HFFc6 (cell line): ENCODE measurements around the gene HOXD9. TPM values are rescaled to one million over a fixed set of nuclear protein-coding genes. Genes with fewer than 3 reads are reported as not detected.

ENCODE experiments used
- DNase-seq: peaks from one replicate; pipeline ENCODE4 v3.0.0-alpha.2; 2018
- H3K27ac Mint-ChIP-seq: 2 replicates; pipeline ENCODE4 v1.8.0; 2020; ENCODE audit warnings: mild to moderate bottlenecking, mixed read lengths
- H3K27me3 Mint-ChIP-seq: 2 replicates; pipeline ENCODE4 v1.8.0; 2021; ENCODE audit warnings: mild to moderate bottlenecking, moderate library complexity, mixed read lengths; ENCODE audit not compliant: insufficient read depth
- H3K36me3 Mint-ChIP-seq: 2 replicates; pipeline ENCODE4 v1.8.0; 2021; ENCODE audit warnings: low read depth, mixed read lengths
- H3K4me1 Mint-ChIP-seq: 2 replicates; pipeline ENCODE4 v1.8.0; 2020; ENCODE audit warnings: low read depth, mixed read lengths
- H3K4me3 Mint-ChIP-seq: 2 replicates; pipeline ENCODE4 v1.8.0; 2020; ENCODE audit warnings: mild to moderate bottlenecking, moderate library complexity, mixed read lengths
- H3K9me3 Mint-ChIP-seq: 2 replicates; pipeline ENCODE4 v1.8.0; 2020; ENCODE audit warnings: mild to moderate bottlenecking, mixed read lengths
- CTCF ChIP-seq: fragments of 200-600 bp; sonication (generic); IDR thresholded peaks from 2 replicates; pipeline ENCODE4 v1.5.0; 2021; ENCODE audit warnings: antibody characterized with exemption, mild to moderate bottlenecking
- total RNA-seq, 6 experiments: library from RNA; stranded (reverse); fragmentation: NEBNext Ultra II Directional; extraction: Animal tissue kit (Norgen Biotek cat#: 25700); gene quantifications; 2 replicates in 1 of 6; 3 replicates in 5 of 6; pipeline ENCODE4 v1.2.3, GENCODE V29; 2021

Gene HOXD9
- total RNA-seq, 6 experiments from 2014 or later = 2.1 to 2.7 (median 2.4) TPM

- peak overlapping the region; percentile 73 for H3K4me3 Mint-ChIP-seq
- DNase-seq = no peak
- H3K4me1 Mint-ChIP-seq = peaks cover 52% of the 10 kb centered on the region
- no peak for TF ChIP-seq CTCF
- no peaks in the 10 kb centered on the region for H3K9me3 Mint-ChIP-seq
- H3K27ac Mint-ChIP-seq = peak overlapping the region; percentile 11; the same call in 1 of the 2 replicates
- peaks cover 36% of the 10 kb centered on the region for H3K27me3 Mint-ChIP-seq
- peaks cover 16% of the 10 kb centered on the region; the same call in 1 of the 2 replicates for H3K36me3 Mint-ChIP-seq
Observed at GRCh38 chr2:176128172-176128981, 5.9 kb downstream of the HOXD9 start.

- peak; percentile 56 for DNase-seq
- peak within 1 kb of the TSS; percentile 90 for H3K4me3 Mint-ChIP-seq
- H3K27ac Mint-ChIP-seq = peak within 1 kb of the TSS; percentile 61; the same call in 1 of the 2 replicates
- H3K9me3 Mint-ChIP-seq = no peaks in the 10 kb centered on the region
- H3K4me1 Mint-ChIP-seq = peaks cover 52% of the 10 kb centered on the region
- TF ChIP-seq CTCF = no peak
- peaks cover 16% of the 10 kb centered on the region; the same call in 1 of the 2 replicates for H3K36me3 Mint-ChIP-seq
- H3K27me3 Mint-ChIP-seq = peaks cover 35% of the 10 kb centered on the region
Observed at GRCh38 chr2:176128982-176129796, 6.7 kb downstream of the HOXD9 start, which contains the start of gene HOXD8. Gene HOXD8, plus strand, starts transcription at chr2:176129705. Its CDS starts 662 bp downstream, at chr2:176130367.

- no peak for DNase-seq
- Mint-ChIP-seq H3K4me3 (peak overlapping the region; percentile 68), H3K27ac (no peak overlapping the region), H3K4me1 (peaks cover 52% of the 10 kb centered on the region), H3K36me3 (peaks cover 16% of the 10 kb centered on the region; the same call in 1 of the 2 replicates), H3K9me3 (no peaks in the 10 kb centered on the region), H3K27me3 (peaks cover 32% of the 10 kb centered on the region)
- TF ChIP-seq CTCF = no peak
Observed at GRCh38 chr2:176129813-176130146, 7.3 kb downstream of the HOXD9 start.

- H3K36me3 Mint-ChIP-seq = peaks cover 16% of the 10 kb centered on the region; the same call in 1 of the 2 replicates
- TF ChIP-seq CTCF = peak; percentile 17; the same call in 1 of the 2 replicates
- H3K4me1 Mint-ChIP-seq = peaks cover 58% of the 10 kb centered on the region
- DNase-seq = no peak
- H3K9me3 Mint-ChIP-seq = no peaks in the 10 kb centered on the region
- peak overlapping the region; percentile 90 for H3K4me3 Mint-ChIP-seq
- H3K27me3 Mint-ChIP-seq = peaks cover 32% of the 10 kb centered on the region
- H3K27ac Mint-ChIP-seq = peak overlapping the region; percentile 61; the same call in 1 of the 2 replicates
Observed at GRCh38 chr2:176130147-176130956, 7.8 kb downstream of the HOXD9 start.
